Measurements from ENCODE around the gene UPK3A.

The UPK3A gene

DNA sequence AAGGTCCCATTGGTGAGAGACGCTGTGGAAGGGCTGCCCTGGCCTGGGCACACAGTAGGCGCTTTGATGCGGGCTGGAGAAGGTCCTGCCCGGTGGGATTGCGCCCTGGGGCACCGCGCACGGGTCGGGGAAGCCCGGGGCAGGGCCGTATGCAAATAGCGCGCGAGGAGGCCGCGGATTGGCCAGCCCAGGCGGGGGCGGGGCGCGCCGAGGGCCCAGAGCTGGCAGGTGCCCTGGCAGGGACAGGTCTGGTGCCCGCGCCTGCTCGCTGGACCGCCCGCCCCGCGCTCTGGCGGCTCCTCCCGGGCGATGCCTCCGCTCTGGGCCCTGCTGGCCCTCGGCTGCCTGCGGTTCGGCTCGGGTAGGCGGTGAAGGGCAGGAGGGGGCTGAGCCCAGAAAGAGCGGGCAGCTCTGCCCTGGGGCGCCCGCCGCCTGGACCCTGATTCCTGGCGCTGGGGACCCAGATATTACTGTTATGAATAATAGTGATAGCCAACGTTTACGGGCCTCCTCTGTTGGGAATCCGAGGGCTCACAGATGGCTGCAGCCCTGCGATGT, at the start of gene UPK3A:
Gene UPK3A (plus strand): TSS at position 245 of the 558 bp plus-strand sequence. CDS start 65 bp downstream, at position 310.
- DNase-seq (ENCODE audit: low read depth): no peak

DNA sequence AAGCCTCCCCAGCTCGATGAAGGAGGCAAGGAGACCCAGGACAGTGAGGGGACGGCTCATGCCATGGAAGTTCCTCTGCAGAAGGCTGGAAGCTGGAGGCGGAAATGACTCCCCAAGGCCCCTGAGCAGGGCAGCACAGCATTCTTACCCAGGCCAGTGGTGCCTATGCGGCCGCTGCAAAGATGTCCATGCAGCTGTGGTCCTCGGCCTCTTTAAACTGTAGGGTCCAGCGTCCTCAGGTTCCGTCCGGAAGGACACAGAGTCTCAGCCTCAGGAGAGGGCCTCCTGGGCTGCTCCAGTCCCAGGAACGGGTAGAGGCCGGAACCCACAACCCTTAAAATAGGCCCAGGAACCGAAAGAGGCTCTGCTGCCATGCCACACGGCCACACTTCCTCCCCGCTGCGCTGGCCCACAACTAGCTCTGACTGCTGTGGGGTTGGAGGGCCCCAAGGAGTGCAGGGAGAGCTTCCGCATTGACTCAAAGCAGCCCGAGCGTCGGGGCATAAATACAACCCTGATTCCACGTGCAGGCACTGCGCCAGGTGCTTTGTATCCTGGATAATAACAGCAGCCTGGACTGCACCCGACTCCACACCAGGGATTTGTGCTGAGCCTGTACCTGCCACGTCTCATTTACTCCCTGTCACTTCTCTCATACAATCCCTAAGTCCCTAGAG, 49.5 kb upstream of the UPK3A start:
- DNase-seq (ENCODE audit: low read depth): no peak

GRCh38 chr22:45235851-45236342, 48.9 kb upstream of the UPK3A start:
- no peak for DNase-seq (ENCODE audit: low read depth)

GRCh38 chr22:45237065-45237990, 47.4 kb upstream of the UPK3A start:
- DNase-seq (ENCODE audit: low read depth): no peak

GRCh38 chr22:45238076-45238956, 46.4 kb upstream of the UPK3A start:
- DNase-seq (ENCODE audit: low read depth): no peak

DNA sequence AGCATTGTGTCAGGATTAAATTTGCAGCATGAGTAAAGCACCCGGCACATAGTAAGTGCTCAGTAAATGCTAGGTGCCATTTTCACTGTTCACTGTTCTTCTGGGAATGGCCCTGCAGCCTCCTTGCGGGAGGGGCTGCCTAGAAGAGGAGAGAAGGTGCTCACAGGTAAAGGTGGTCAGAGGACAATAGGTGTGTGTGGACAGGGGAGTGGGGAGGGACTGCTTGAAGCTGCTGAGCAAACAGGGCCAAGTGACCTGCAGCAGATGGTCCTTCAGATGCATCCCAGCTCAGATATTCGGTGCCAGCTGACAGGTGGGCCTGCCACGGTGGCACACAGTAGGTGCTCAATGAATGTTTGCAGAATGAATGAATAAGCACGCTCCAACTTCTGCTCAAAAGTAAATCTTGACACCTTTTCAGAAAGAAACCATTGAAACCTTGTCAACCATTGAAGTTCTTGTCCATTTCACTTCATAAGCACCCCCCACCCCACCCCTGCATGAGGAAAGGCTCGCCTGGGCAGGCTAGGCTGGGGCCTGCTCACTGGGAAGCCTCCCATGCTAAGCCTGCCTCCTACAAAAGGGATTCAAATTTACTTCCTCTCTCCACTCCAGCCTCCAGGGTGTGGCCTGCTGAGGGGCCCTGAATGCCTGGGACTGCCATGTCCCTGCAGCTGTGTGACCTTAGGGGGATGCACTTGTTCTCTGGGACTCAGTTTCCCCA, 45.6 kb upstream of the UPK3A start:
- no peak for DNase-seq (ENCODE audit: low read depth)

GRCh38 chr22:45239681-45240051, 45.1 kb upstream of the UPK3A start:
- DNase-seq (ENCODE audit: low read depth): no peak

DNA sequence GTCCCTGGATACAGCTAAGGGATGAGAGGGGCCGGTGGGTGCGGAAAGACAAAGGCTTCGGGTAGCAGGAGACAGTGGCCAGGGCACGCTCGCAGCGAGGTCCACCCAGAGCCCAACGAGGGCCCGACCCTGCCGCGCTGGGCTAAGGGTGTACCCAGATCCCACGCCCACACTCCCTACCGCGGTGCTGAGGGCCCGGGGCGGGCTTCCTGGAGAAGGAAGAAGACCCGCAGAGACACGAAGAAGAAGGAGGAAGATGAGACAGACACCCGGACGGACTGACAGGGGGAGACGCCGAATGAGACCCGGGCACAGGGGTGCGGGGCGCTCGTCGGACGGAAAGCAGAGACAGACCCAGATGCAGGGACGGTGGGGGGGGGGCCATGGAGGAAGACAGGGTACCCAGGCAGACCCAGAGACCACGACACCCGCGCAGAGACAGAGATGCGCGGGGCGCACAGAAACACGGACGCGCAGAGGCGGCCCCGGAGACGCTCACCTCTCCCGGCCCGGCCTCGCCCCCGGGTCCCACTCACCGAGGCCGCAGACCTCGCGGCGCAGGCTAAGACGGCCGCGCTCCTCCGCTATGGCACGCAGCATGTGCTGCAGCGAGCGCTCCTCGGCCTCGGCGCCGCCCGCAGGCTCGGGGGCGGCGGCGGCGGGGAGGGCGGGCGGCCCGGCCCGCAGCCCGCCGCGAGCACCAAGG, 44.5 kb upstream of the UPK3A start:
- DNase-seq (ENCODE audit: low read depth): no peak

GRCh38 chr22:45240810-45241631, 43.7 kb upstream of the UPK3A start, which contains the start of gene KIAA0930:
Gene KIAA0930 (minus strand): TSS chr22:45240894. CDS start chr22:45240703, 191 bp downstream.
- peak; percentile 28 for DNase-seq (ENCODE audit: low read depth)

DNA sequence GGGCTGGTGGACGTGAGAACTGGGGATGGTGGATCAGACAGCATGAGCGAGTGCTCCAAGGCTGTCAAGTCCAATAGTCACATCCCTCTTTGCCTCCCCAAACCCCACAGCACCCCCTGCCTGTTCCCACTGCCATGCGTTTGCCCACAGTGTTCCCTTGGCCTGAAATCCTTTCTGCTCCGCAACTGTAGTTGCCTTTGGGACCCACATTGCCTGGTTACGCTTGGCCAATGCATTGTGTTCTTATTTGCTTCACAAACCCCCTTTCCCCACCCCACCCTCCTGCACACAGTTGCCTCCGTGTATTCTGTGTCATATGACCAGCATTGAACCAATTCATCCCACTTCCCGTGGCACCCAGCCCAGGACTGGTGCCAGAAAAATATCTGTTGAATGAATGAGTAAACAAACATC, 42.0 kb upstream of the UPK3A start:
- no peak for DNase-seq (ENCODE audit: low read depth)

GRCh38 chr22:45244916-45245315, 39.8 kb upstream of the UPK3A start:
- no peak for DNase-seq (ENCODE audit: low read depth)

- peak; percentile 77 for DNase-seq (ENCODE audit: low read depth)
Observed at GRCh38 chr22:45246060-45246985, 38.4 kb upstream of the UPK3A start.

- no peak for DNase-seq (ENCODE audit: low read depth)
Observed at GRCh38 chr22:45248832-45249561, 35.8 kb upstream of the UPK3A start.

DNA sequence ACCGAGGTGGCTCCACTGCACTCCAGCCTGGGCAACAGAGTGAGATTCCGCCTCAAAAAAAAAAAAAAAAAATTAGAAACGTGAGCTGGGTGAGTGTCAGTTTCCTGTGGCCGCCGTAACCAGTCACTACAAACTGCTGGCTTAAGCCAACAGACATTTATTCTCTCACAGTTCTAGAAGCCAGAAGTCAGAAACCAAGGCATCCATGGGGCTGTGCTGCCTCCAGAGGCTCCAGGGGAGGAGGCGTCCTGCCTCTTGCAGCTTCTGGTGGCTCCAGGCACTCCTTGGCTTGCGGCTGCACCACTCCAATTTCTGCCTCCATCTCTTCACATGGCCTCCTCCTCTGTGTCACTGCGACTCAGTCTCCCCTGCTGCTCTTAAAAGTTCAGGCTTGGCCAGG, 32.9 kb upstream of the UPK3A start:
- DNase-seq (ENCODE audit: low read depth): no peak

GRCh38 chr22:45253039-45253641, 31.6 kb upstream of the UPK3A start:
- no peak for DNase-seq (ENCODE audit: low read depth)

- no peak for DNase-seq (ENCODE audit: low read depth)
Observed at GRCh38 chr22:45254388-45254787, 30.4 kb upstream of the UPK3A start.

DNA sequence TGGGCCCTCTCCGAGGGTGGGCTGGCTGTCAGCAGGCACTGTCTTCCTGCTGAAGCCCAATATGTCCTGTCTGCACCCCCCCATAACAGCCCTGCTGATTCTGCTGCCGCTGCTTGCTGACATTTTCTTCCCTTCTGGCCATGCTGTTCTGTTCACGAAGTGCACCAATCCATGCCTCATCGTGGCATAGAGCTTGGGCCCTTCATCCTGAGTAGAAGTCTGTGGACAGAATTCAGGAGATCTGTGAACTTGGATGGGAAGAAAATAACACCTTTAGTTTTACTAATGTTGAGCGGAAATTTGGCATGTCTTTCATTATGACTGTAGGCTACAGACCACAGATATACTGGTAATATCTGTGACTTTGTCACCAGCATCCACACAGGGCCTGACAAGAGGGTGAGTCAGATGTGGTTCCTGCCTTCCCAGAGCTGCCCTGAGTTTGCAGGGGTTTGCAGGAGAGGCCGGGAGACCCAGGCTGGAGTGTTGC, 29.9 kb upstream of the UPK3A start:
- DNase-seq (ENCODE audit: low read depth): no peak
